Measurements from ENCODE around the gene FYB1. TPM values are rescaled to one million over a fixed set of nuclear protein-coding genes. Genes with fewer than 3 reads are reported as not detected.
"Not testable (repeated sequence)": the region's sequence is repeated elsewhere in the genome, so short reads cannot be mapped to it uniquely, and the experiment has no call there.

The FYB1 gene
- total RNA-seq, 2 donors from 2014 or later, result 127 to 131 TPM

DNA sequence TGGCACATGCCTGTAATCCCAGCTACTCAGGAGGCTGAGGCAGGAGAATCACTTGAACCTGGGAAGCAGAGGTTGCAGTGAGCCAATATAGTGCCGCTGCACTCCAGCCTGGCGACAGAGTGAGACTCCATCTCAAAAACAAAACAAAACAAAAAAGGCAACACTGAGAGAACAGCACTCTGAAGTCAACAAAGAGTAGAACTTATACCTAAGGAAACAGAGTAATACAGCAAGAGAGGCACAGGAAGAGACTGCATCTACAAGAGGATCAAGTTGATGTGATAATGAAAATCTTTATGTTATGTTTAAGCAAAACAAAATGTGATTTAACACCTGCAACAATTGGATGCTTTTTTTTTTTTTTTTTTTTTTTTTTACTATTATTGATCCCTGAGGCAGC lies 33.1 kb downstream of the FYB1 start:
- peaks cover 96% of the 10 kb centered on the region for H3K4me1 Mint-ChIP-seq (ENCODE audit: low read depth)
- H3K36me3 Mint-ChIP-seq (ENCODE audit: insufficient read depth in 2 of 2), result no peaks in the 10 kb centered on the region
- no peaks in the 10 kb centered on the region for H3K27me3 Mint-ChIP-seq (ENCODE audit: low read depth)
- peak overlapping the region; percentile 93 for H3K27ac Mint-ChIP-seq
- H3K9me3 Mint-ChIP-seq, result no peaks in the 10 kb centered on the region
- ATAC-seq (replicated peaks in 1 of 2) (peak; percentile 16 to 18), DNase-seq (no peak)
- peak overlapping the region; percentile 84 to 91 for H3K4me3 Mint-ChIP-seq

DNA sequence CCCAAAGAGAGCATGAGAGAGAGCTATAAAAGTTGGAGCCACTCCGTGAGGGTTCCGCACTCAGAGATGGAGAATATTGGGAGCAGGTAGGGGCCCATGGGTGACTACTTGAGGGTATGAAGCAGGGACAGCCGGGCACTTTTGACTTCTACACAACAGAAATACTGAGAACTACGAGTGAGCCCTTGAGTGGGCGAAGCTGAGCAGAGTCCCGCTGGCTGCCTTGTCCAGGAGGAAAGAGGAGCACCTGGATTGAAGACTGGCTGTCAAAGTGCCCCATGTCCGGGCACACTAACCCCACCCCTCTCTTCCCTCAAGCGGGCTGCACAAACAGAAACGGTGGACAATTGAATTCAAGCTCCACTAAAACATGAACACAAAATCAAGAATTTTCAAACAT lies 33.6 kb downstream of the FYB1 start:
- Mint-ChIP-seq H3K27me3 (ENCODE audit: low read depth) (no peaks in the 10 kb centered on the region), H3K4me1 (ENCODE audit: low read depth) (peaks cover 96% of the 10 kb centered on the region), H3K4me3 (peak overlapping the region; percentile 84 to 91), H3K27ac (peak overlapping the region; percentile 93), H3K36me3 (ENCODE audit: insufficient read depth in 2 of 2) (no peaks in the 10 kb centered on the region), H3K9me3 (no peaks in the 10 kb centered on the region)
- no peak for DNase-seq
- peak in 1 of 2 donors; percentile 16 for ATAC-seq (replicated peaks in 1 of 2)

DNA sequence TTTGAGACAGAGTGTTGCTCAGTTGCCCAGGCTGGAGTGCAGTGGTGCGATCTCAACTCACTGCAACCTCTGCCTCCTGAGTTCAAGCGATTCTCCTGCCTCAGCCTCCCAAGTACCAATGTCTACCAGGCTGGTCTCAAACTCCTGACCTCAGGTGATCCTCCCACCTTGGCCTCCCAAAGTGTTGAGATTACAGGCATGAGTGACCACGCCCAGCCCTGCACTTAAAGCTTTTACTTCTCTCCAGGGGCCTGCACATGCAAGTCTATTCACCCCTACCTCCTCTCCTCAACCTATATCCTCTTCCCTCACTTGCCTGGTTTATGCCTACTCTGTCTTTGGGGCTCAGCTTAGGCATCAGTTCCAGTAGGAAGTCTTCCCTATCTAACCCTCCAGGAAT lies 39.8 kb downstream of the FYB1 start:
- peak overlapping the region; percentile 97 for H3K27ac Mint-ChIP-seq
- not testable (repeated sequence) for ATAC-seq (replicated peaks in 1 of 2); H3K27me3 Mint-ChIP-seq (ENCODE audit: low read depth); H3K36me3 Mint-ChIP-seq (ENCODE audit: insufficient read depth in 2 of 2); DNase-seq; H3K9me3 Mint-ChIP-seq
- peak overlapping the region; percentile 74 to 93 for H3K4me3 Mint-ChIP-seq
- H3K4me1 Mint-ChIP-seq (ENCODE audit: low read depth), result peaks cover 96% of the 10 kb centered on the region

DNA sequence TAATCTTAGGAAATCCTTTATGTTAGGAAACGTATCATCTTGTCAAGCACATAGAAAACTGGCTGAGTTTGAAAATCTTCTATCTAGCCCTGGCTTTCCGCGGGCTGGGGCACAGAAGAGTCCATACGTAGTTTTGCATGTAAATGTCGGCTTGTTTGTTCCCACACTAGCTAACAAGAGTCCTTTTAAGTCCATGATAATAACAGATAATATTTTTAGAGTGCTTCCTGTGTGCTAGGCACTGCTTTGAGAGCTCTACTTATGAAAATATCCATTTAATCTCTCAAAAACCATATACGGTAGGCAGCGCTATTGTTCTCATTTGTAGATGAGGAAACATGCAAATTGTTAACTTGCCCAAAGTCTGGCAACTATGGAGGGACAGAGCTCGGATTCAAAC lies 40.5 kb downstream of the FYB1 start:
- H3K27me3 Mint-ChIP-seq (ENCODE audit: low read depth), result no peaks in the 10 kb centered on the region
- H3K4me3 Mint-ChIP-seq, result peak overlapping the region; percentile 74 to 93
- peaks cover 100% of the 10 kb centered on the region for H3K4me1 Mint-ChIP-seq (ENCODE audit: low read depth)
- H3K9me3 Mint-ChIP-seq, result no peaks in the 10 kb centered on the region
- peaks cover 2 to 10% of the 10 kb centered on the region in 2 donors for H3K36me3 Mint-ChIP-seq (ENCODE audit: insufficient read depth in 2 of 2)
- H3K27ac Mint-ChIP-seq, result peak overlapping the region; percentile 97
- DNase-seq, result no peak
- ATAC-seq (replicated peaks in 1 of 2), result no peak

DNA sequence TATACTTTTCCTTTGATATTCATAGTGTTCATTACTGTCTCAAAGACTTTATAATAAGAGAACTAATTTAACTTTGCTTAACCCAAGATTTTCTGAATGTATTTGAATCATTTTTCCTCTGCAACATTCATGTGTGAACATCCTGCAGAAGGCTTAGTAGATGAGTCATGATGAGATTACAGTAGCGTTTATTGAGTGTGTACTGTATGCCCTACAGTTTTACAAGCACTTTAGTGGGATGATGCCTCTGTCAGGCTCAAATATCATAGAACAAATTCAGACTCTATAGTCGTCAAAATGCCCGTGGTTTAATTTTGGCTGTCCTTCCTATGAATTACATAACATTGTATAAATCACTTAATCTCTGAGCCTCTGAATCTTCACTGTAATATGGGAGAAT lies 41.2 kb downstream of the FYB1 start:
- peak overlapping the region; percentile 74 to 93 for H3K4me3 Mint-ChIP-seq
- H3K27ac Mint-ChIP-seq, result peak overlapping the region; percentile 97
- no peaks in the 10 kb centered on the region for H3K27me3 Mint-ChIP-seq (ENCODE audit: low read depth)
- peaks cover 4 to 16% of the 10 kb centered on the region in 2 donors for H3K36me3 Mint-ChIP-seq (ENCODE audit: insufficient read depth in 2 of 2)
- H3K4me1 Mint-ChIP-seq (ENCODE audit: low read depth), result peaks cover 99% of the 10 kb centered on the region
- no peaks in the 10 kb centered on the region for H3K9me3 Mint-ChIP-seq
- ATAC-seq (replicated peaks in 1 of 2) (peak; percentile 48 to 54), DNase-seq (no peak)

DNA sequence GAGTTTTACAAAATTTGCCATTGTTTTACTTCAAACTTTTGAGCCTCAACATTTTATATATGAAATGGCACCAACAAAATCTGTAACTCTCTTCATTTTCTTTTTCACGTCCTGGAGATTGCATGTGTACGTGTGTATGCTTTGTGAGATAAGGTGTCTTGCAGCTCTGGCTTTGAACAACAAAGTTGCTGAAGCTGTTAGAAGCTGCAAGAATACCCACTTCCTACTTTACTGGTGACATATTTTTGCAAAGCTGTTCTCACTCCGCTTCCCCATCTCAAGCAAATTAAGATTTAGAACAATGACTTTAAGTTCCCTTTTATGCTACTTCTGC lies 41.8 kb downstream of the FYB1 start:
- H3K4me1 Mint-ChIP-seq (ENCODE audit: low read depth), result peaks cover 93% of the 10 kb centered on the region
- peak; percentile 8 to 17 for ATAC-seq (replicated peaks in 1 of 2)
- peak overlapping the region; percentile 97 for H3K27ac Mint-ChIP-seq
- H3K27me3 Mint-ChIP-seq (ENCODE audit: low read depth), result no peaks in the 10 kb centered on the region
- H3K36me3 Mint-ChIP-seq (ENCODE audit: insufficient read depth in 2 of 2), result peaks cover 5 to 19% of the 10 kb centered on the region in 2 donors
- no peak for DNase-seq
- no peaks in the 10 kb centered on the region for H3K9me3 Mint-ChIP-seq
- peak overlapping the region; percentile 74 to 93 for H3K4me3 Mint-ChIP-seq

DNA sequence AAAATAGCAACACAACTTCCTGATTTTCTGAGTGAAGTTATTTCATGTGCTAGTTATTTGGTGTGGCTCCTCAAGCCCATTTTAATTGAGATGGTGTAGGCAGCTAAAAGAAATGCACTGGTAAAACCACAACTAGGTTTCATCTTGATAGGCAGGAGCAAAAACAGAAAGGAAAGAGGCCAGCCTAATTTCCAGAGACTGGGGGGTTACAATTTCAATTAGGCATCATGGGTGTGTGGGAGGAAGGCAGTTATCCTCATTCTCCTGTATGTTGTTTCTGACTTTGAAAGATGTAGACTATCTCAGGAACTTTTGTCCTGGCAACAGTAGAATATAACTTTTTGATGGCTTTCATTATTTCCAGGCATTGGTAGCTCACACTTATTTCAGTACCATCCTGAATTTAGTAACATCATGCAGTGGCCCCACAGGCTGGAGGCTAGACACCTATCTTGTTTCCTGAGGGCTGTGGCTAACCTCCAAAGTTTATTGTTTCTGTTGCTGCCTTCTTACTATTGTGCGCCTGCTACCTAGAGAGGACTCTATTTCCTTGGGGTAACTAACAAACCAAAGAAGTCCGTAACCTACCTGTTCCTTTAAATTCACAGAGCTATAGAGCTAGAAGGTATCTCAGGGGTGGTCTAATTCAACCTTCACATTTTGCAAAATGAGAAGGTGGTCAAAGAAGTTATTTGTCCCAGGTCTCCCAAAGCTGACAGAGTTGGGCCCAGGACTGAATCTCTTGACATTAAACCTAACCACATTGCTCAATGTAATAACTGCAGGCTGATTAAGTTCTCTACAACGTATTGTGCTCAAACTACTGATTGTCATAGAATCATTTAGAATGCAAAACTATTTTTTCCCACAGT lies 42.4 kb downstream of the FYB1 start:
- Mint-ChIP-seq H3K4me3 (peak overlapping the region; percentile 74 to 93), H3K9me3 (no peaks in the 10 kb centered on the region), H3K36me3 (ENCODE audit: insufficient read depth in 2 of 2) (peaks cover 5 to 19% of the 10 kb centered on the region in 2 donors), H3K4me1 (ENCODE audit: low read depth) (peaks cover 88% of the 10 kb centered on the region), H3K27ac (peak overlapping the region; percentile 97), H3K27me3 (ENCODE audit: low read depth) (no peaks in the 10 kb centered on the region)
- ATAC-seq (replicated peaks in 1 of 2) (peak; percentile 73 to 83), DNase-seq (peak; percentile 70 to 78)

DNA sequence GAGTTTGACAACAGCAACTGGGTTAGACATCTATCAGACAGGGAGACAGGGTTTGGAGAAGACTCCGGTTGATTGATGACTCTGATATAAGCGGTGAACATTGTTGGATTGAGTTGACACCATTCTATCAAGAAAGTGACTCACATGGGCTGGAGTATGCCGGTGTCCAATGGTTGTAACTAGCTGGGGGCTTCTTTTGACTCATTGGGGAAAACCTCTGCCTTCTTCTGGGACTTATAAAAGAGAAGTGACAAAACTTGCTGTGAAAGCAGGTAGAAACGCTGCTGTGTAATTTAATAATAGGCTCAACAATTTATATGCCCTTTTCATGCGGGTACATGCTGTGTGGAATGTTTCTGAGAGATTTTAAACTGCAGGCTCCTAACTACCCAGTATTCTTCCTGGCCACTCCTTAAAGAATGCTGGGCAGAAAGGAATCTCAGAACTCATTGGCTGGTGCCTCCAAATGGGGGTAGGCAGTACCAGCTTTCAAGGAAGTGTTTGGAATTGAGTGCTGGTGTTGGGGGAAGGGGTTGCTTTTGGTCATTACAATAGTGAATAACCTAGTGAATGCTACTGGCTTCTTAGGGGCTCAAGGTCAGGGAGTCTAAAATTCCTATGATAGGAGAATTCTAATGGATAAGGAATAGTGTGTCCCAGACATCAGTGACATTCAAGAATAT lies 43.9 kb downstream of the FYB1 start:
- Mint-ChIP-seq H3K9me3 (no peaks in the 10 kb centered on the region), H3K4me3 (peak overlapping the region; percentile 74 to 93), H3K36me3 (ENCODE audit: insufficient read depth in 2 of 2) (peaks cover 5 to 19% of the 10 kb centered on the region in 2 donors), H3K27me3 (ENCODE audit: low read depth) (no peaks in the 10 kb centered on the region), H3K27ac (peak overlapping the region; percentile 97), H3K4me1 (ENCODE audit: low read depth) (peaks cover 88% of the 10 kb centered on the region)
- DNase-seq (peak; percentile 65 to 68), ATAC-seq (replicated peaks in 1 of 2) (peak; percentile 77 to 82)

DNA sequence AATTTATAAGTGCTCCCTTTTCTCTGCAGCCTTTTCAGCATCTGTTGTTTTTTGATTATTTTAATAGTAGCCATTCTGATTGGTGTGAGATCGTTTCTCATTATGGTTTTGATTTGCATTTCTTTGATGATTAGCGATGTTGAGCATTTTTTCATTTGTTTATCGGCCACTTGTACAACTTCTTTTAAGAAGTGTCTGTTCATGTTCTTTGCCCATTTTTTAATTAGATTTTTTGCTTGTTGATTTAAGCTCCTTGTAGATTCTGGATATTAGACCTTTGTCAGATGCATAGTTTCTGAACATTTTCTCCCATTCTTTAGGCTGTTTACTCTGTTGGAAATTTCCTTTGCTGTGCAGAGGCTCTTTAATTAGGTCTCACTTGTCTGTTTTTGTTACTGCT lies 46.3 kb downstream of the FYB1 start:
- Mint-ChIP-seq H3K27ac (peak overlapping the region; percentile 97), H3K36me3 (ENCODE audit: insufficient read depth in 2 of 2) (peaks cover 5 to 19% of the 10 kb centered on the region in 2 donors), H3K27me3 (ENCODE audit: low read depth) (no peaks in the 10 kb centered on the region), H3K9me3 (no peaks in the 10 kb centered on the region), H3K4me3 (no peak overlapping the region), H3K4me1 (ENCODE audit: low read depth) (peaks cover 83% of the 10 kb centered on the region)
- ATAC-seq (replicated peaks in 1 of 2) (no peak), DNase-seq (no peak)

DNA sequence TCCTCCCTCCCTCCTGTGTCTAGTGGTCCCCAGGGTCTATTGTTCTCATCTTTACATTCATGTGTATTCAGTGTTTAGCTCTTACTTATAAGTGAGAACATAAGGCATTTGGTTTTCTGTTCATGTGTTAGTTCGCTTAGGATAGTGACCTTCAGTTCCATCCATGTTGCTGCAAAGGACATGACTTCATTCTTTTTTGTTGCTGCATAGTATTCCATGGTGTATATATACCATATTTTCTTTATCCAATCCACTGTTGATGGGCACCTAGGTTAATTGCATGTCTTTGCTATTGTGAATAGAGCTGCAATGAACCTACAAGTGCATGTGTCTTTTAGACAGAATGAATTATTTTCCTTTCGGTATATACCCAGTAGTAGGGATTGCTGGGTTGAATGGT lies 46.8 kb downstream of the FYB1 start:
- peaks cover 83% of the 10 kb centered on the region for H3K4me1 Mint-ChIP-seq (ENCODE audit: low read depth)
- H3K36me3 Mint-ChIP-seq (ENCODE audit: insufficient read depth in 2 of 2), result peaks cover 5 to 19% of the 10 kb centered on the region in 2 donors
- no peaks in the 10 kb centered on the region for H3K27me3 Mint-ChIP-seq (ENCODE audit: low read depth)
- H3K9me3 Mint-ChIP-seq, result no peaks in the 10 kb centered on the region
- no peak overlapping the region for H3K4me3 Mint-ChIP-seq
- no peak for ATAC-seq (replicated peaks in 1 of 2)
- DNase-seq, result no peak
- H3K27ac Mint-ChIP-seq, result no peak overlapping the region

DNA sequence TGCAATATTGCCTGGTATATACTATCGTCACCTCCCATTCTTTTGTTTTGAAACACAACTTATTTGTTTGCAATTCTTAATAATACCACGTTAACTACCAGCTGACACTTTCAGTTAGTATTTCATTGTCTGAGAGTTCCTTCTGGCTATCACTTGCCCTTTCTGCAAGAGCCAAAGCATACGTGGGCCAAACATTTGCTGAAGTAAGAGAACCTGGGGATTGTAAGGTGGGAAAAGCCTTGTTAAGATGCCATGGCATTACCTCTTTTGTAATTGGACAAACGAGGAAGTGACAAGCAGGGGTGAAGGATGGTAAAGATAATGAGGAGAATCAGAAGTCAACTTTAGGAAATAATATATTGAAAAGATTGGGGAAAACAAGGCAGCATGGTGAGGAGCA lies 47.7 kb downstream of the FYB1 start:
- no peaks in the 10 kb centered on the region for H3K9me3 Mint-ChIP-seq
- peaks cover 83% of the 10 kb centered on the region for H3K4me1 Mint-ChIP-seq (ENCODE audit: low read depth)
- H3K4me3 Mint-ChIP-seq, result peak overlapping the region in 1 of 2 donors; percentile 45
- H3K27me3 Mint-ChIP-seq (ENCODE audit: low read depth), result no peaks in the 10 kb centered on the region
- peaks cover 5 to 19% of the 10 kb centered on the region in 2 donors for H3K36me3 Mint-ChIP-seq (ENCODE audit: insufficient read depth in 2 of 2)
- H3K27ac Mint-ChIP-seq, result peak overlapping the region; percentile 47
- DNase-seq (no peak), ATAC-seq (replicated peaks in 1 of 2) (no peak)

DNA sequence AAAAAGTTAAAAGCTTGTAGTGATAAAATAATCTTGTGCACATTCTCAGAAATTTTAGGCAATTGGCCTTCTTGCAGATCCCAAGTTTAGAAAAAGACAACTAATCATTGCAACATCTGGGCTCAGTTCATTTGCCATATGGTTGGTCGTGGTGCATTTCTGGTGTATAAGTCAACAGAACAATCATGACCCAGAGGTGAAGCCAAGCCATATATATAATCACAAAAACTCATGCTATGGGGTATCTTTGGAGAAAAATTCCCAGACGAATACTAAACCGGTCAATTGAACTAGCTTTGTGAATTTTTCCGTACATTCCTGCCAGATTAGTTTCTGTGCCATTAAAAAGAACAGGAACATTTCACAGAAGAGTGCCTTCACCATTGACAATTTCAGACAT lies 50.3 kb downstream of the FYB1 start:
- no peaks in the 10 kb centered on the region for H3K27me3 Mint-ChIP-seq (ENCODE audit: low read depth)
- peaks cover 3 to 5% of the 10 kb centered on the region in 2 donors for H3K9me3 Mint-ChIP-seq
- ATAC-seq (replicated peaks in 1 of 2) (no peak), DNase-seq (no peak)
- H3K36me3 Mint-ChIP-seq (ENCODE audit: insufficient read depth in 2 of 2), result peaks cover 5 to 25% of the 10 kb centered on the region in 2 donors
- H3K4me1 Mint-ChIP-seq (ENCODE audit: low read depth), result peaks cover 83% of the 10 kb centered on the region
- peak overlapping the region; percentile 45 for H3K27ac Mint-ChIP-seq
- peak overlapping the region; percentile 63 to 68 for H3K4me3 Mint-ChIP-seq

DNA sequence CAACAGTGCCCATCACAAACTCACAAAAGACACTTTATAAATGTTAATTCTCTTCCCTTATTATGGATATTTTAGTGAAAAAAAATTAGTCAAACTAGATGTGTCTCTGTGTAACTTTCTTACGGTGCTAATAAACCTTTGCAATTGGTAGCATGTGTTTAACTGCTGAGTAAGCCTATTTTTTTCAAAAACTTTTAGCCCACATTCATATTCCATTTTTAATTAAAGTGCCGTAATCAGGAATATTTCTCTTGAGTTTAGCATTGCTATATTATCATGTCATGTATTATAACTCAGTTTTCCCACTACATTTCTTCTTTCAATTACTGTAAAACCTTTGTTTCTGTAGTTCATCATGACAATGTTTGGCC lies 51.4 kb downstream of the FYB1 start:
- Mint-ChIP-seq H3K4me1 (ENCODE audit: low read depth) (peaks cover 86% of the 10 kb centered on the region), H3K4me3 (peak overlapping the region; percentile 71 to 74), H3K9me3 (peaks cover 3 to 5% of the 10 kb centered on the region in 2 donors), H3K27me3 (ENCODE audit: low read depth) (no peaks in the 10 kb centered on the region), H3K36me3 (ENCODE audit: insufficient read depth in 2 of 2) (peaks cover 2 to 15% of the 10 kb centered on the region in 2 donors), H3K27ac (peak overlapping the region; percentile 92)
- ATAC-seq (replicated peaks in 1 of 2), result no peak
- DNase-seq, result no peak

All from activated T-cell treated with anti-CD3 and anti-CD28 coated beads, Interleukin-2, amount 50 U/mL, for 72 hours (primary cell).